OCI-LY1 (cell line): ENCODE data around the gene CELSR2.

ENCODE experiments used
- H2AFZ ChIP-seq: fragments of 200-600 bp; sonication (generic), shearing (Covaris generic); 2 replicates; pipeline ENCODE4 v1.6.0; 2014; ENCODE audit warnings: antibody characterized with exemption, mild to moderate bottlenecking, low read length
- H3F3A ChIP-seq: fragments of 200-600 bp; sonication (generic), shearing (Covaris generic); 2 replicates; pipeline ENCODE4 v1.6.0; 2014; ENCODE audit warnings: mild to moderate bottlenecking, antibody characterized with exemption, low read length, moderate library complexity; ENCODE audit not compliant: insufficient read depth
- H3K27ac ChIP-seq: fragments of 200-600 bp; sonication (generic); 2 replicates; pipeline ENCODE4 v1.5.1; 2014; ENCODE audit warnings: low read length, mixed run types, mild to moderate bottlenecking, low read depth; ENCODE audit not compliant: poor library complexity, severe bottlenecking
- H3K27me3 ChIP-seq: fragments of 200-600 bp; sonication (generic); 2 replicates; pipeline ENCODE4 v1.6.0; 2014; ENCODE audit warnings: antibody characterized with exemption, mild to moderate bottlenecking, low read length, moderate library complexity; ENCODE audit not compliant: insufficient read depth
- H3K36me3 ChIP-seq: fragments of 200-600 bp; sonication (generic); 2 replicates; pipeline ENCODE4 v1.6.1; 2014; ENCODE audit warnings: mild to moderate bottlenecking, antibody characterized with exemption, low read length, moderate library complexity, mixed read lengths; ENCODE audit not compliant: insufficient read depth
- H3K4me1 ChIP-seq: fragments of 200-600 bp; sonication (generic); 2 replicates; pipeline ENCODE4 v1.5.1; 2014; ENCODE audit warnings: mild to moderate bottlenecking, low read length, moderate library complexity; ENCODE audit not compliant: insufficient read depth, severe bottlenecking
- H3K4me2 ChIP-seq: fragments of 200-600 bp; sonication (generic), shearing (Covaris generic); 2 replicates; pipeline ENCODE4 v1.6.1; 2014; ENCODE audit warnings: low read length
- H3K4me3 ChIP-seq: fragments of 200-600 bp; sonication (generic); 2 replicates; pipeline ENCODE4 v1.5.1; 2014; ENCODE audit warnings: low read length, low read depth, mild to moderate bottlenecking, mixed read lengths; ENCODE audit not compliant: poor library complexity, severe bottlenecking
- H3K79me2 ChIP-seq: fragments of 200-600 bp; shearing (Covaris generic); 2 replicates; pipeline ENCODE4 v1.6.1; 2016; ENCODE audit warnings: mixed run types, low read length, mixed read lengths; ENCODE audit not compliant: insufficient read depth
- H3K9ac ChIP-seq: fragments of 200-600 bp; sonication (generic), shearing (Covaris generic); 2 replicates; pipeline ENCODE4 v1.6.1; 2014; ENCODE audit warnings: mild to moderate bottlenecking, low read length, mixed read lengths
- H3K9me2 ChIP-seq: fragments of 200-600 bp; sonication (generic), shearing (Covaris generic); 2 replicates; pipeline ENCODE4 v1.6.1; 2014; ENCODE audit warnings: low read depth, mild to moderate bottlenecking, low read length, mixed read lengths
- H3K9me3 ChIP-seq: fragments of 200-600 bp; shearing (Covaris generic); 2 replicates; pipeline ENCODE4 v1.6.1; 2014; ENCODE audit warnings: low read length, mixed read lengths
- H4K20me1 ChIP-seq: fragments of 200-600 bp; sonication (generic), shearing (Covaris generic); 2 replicates; pipeline ENCODE4 v1.6.0; 2016; ENCODE audit warnings: mild to moderate bottlenecking, low read length; ENCODE audit not compliant: insufficient read depth
- EZH2 ChIP-seq: fragments of 200-600 bp; sonication (generic), shearing (Covaris generic); IDR thresholded peaks from 2 replicates; pipeline ENCODE4 v1.8.0; 2017; ENCODE audit warnings: borderline replicate concordance, mixed run types, mild to moderate bottlenecking, antibody characterized with exemption, low read length, moderate library complexity, mixed read lengths
- TF ChIP-seq, protein P1 (sequence below): fragments of 200-600 bp; sonication (generic), shearing (Covaris generic); IDR thresholded peaks from 2 replicates; pipeline ENCODE4 v1.5.1; 2017; ENCODE audit warnings: mild to moderate bottlenecking, antibody characterized with exemption, low read length, moderate library complexity, mixed read lengths

The CELSR2 gene

DNA sequence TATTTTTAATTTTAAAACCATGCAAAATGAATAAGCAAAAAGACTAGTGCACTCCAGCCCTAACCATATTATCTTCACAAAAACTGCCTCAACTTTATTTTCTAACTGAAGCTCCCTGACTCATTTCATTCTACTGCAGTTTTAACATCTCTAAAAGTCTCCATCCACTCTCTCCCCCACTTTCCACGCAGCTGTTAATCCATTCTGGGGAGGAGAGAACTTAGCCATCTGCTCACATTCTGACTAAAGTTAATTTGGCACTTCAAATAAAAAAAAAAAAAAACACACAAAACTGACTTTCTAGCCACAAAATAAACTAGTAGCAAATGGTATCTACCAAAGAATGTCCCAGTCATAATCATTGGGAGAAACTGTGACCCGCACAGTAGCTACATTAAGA lies 62.9 kb downstream of the CELSR2 start:
- H4K20me1 ChIP-seq = no peaks in the 10 kb centered on the region
- no peaks in the 10 kb centered on the region for H3K36me3 ChIP-seq
- H3K4me3 ChIP-seq = no peak overlapping the region
- no peak overlapping the region for H3K4me2 ChIP-seq
- no peaks in the 10 kb centered on the region; the same call in 1 of the 2 replicates for H3K27me3 ChIP-seq
- H3K79me2 ChIP-seq = no peaks in the 10 kb centered on the region
- H3K4me1 ChIP-seq = peaks cover 4% of the 10 kb centered on the region
- no peaks in the 10 kb centered on the region for H3K9me3 ChIP-seq
- H2AFZ ChIP-seq = no peak overlapping the region
- TF ChIP-seq, protein P1, sequence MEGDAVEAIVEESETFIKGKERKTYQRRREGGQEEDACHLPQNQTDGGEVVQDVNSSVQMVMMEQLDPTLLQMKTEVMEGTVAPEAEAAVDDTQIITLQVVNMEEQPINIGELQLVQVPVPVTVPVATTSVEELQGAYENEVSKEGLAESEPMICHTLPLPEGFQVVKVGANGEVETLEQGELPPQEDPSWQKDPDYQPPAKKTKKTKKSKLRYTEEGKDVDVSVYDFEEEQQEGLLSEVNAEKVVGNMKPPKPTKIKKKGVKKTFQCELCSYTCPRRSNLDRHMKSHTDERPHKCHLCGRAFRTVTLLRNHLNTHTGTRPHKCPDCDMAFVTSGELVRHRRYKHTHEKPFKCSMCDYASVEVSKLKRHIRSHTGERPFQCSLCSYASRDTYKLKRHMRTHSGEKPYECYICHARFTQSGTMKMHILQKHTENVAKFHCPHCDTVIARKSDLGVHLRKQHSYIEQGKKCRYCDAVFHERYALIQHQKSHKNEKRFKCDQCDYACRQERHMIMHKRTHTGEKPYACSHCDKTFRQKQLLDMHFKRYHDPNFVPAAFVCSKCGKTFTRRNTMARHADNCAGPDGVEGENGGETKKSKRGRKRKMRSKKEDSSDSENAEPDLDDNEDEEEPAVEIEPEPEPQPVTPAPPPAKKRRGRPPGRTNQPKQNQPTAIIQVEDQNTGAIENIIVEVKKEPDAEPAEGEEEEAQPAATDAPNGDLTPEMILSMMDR = no peak
- no peak for TF ChIP-seq EZH2
- no peaks in the 10 kb centered on the region for H3K9me2 ChIP-seq
- H3K27ac ChIP-seq = no peak overlapping the region
- no peak overlapping the region for H3K9ac ChIP-seq
- no peaks in the 10 kb centered on the region for H3F3A ChIP-seq

DNA sequence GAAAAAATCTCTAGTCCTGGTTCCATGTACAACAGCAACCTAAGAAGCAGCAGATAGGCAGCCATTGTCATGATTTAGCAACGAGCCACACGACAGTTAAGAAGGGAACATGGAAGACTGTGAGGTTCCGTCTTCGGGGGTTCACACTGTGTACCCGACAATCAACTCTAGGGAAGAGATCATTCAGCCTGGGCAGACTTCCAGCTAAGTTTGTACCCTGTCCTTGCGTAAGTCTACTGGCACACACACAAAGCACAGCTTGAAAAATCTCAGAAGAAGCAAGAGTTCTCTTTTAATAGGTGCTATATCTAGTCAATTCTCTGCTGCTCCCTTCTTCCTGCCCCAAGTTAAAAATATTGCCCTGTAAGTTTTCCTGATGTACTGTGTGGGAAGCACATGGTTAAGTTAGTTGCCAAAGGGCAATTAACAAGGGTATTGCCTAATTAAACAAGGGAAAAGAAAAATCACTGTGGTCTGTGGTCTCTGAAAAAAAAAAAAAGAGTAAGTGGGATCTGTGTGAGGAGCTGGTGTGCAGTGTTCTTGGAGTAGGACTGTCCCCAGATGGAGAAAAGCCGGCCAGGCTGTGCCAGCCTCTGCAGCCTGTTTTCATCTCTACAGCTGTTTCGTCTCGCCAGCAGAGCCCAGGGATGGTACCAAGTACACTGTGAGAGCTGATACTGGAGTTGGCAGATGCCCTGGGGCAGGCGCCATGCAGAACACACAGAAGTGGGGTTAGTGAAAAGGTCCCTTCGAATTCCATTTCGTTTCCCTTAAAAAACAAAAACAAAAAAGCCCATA lies 63.8 kb downstream of the CELSR2 start:
- no peaks in the 10 kb centered on the region for H3K4me1 ChIP-seq
- no peaks in the 10 kb centered on the region for H3K36me3 ChIP-seq
- no peak overlapping the region for H3K4me2 ChIP-seq
- no peaks in the 10 kb centered on the region; the same call in 1 of the 2 replicates for H3K27me3 ChIP-seq
- H3K9me2 ChIP-seq = no peaks in the 10 kb centered on the region
- H2AFZ ChIP-seq = no peak overlapping the region
- TF ChIP-seq, protein P1 = no peak
- no peak for TF ChIP-seq EZH2
- H3K4me3 ChIP-seq = no peak overlapping the region
- no peaks in the 10 kb centered on the region for H3K79me2 ChIP-seq
- no peaks in the 10 kb centered on the region for H3K9me3 ChIP-seq
- no peak overlapping the region for H3K27ac ChIP-seq
- H4K20me1 ChIP-seq = no peaks in the 10 kb centered on the region
- no peak overlapping the region for H3K9ac ChIP-seq
- no peaks in the 10 kb centered on the region for H3F3A ChIP-seq

DNA sequence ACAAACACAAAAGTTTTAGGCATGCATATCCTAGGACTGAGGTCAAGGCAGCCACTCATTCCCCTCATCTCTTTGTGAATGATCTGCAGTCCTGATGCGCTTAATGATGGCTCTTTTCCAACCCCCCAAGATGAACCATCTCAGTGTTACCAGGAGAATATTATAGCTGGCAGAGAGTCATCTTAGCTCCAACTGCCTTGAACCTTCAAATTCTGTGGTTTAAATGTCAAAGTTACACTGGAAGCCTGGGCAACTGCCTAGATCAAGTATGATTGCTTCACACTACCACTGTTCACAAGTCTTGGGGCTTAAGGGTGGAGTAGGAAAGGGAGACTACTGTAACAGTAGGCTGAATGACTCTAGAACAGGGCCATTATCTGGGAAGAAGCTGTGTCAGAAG lies 65.5 kb downstream of the CELSR2 start:
- no peaks in the 10 kb centered on the region for H3F3A ChIP-seq
- H4K20me1 ChIP-seq = no peaks in the 10 kb centered on the region
- H3K9ac ChIP-seq = no peak overlapping the region
- H3K27ac ChIP-seq = no peak overlapping the region
- no peaks in the 10 kb centered on the region for H3K4me1 ChIP-seq
- H3K9me3 ChIP-seq = no peaks in the 10 kb centered on the region
- H3K79me2 ChIP-seq = no peaks in the 10 kb centered on the region
- no peaks in the 10 kb centered on the region for H3K9me2 ChIP-seq
- H3K4me2 ChIP-seq = no peak overlapping the region
- H3K27me3 ChIP-seq = no peaks in the 10 kb centered on the region; the same call in 1 of the 2 replicates
- no peaks in the 10 kb centered on the region for H3K36me3 ChIP-seq
- H3K4me3 ChIP-seq = no peak overlapping the region
- no peak overlapping the region for H2AFZ ChIP-seq
- TF ChIP-seq, protein P1 = no peak
- TF ChIP-seq EZH2 = no peak
